ENCODE data around the gene CAMK2G. TPM values are rescaled to one million over a fixed set of nuclear protein-coding genes. Genes with fewer than 3 reads are reported as not detected.
A peak's percentile ranks its signal among the peaks of the same experiment; 100 is the strongest.

Gene CAMK2G
- total and polyA plus RNA-seq, 5 donors from 2014 or later: 4.3 to 58.8 (median 4.9) TPM

DNA sequence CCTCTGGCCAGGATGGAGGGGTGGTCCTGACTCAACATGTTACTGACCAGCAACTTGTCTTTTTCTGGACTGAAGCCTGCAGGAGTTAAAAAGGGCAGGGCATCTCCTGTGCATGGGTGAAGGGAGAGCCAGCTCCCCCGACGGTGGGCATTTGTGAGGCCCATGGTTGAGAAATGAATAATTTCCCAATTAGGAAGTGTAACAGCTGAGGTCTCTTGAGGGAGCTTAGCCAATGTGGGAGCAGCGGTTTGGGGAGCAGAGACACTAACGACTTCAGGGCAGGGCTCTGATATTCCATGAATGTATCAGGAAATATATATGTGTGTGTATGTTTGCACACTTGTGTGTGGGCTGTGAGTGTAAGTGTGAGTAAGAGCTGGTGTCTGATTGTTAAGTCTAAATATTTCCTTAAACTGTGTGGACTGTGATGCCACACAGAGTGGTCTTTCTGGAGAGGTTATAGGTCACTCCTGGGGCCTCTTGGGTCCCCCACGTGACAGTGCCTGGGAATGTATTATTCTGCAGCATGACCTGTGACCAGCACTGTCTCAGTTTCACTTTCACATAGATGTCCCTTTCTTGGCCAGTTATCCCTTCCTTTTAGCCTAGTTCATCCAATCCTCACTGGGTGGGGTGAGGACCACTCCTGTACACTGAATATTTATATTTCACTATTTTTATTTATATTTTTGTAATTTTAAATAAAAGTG lies 42.6 kb upstream of the CAMK2G start:
- H3K36me3 Mint-ChIP-seq: no peaks in the 10 kb centered on the region
- Histone ChIP-seq H3K27me3 (ENCODE audit: control insufficient read depth, insufficient read depth, low read length) (peaks cover 10% of the 10 kb centered on the region), H3K27ac (ENCODE audit: insufficient read depth, low read length, poor library complexity, severe bottlenecking) (no peak overlapping the region), H3K4me3 (ENCODE audit: low read depth, low read length) (no peak overlapping the region), H3K4me1 (ENCODE audit: control insufficient read depth, insufficient read depth, low read length, poor library complexity, severe bottlenecking) (peaks cover 12% of the 10 kb centered on the region), H3K36me3 (ENCODE audit: control insufficient read depth, insufficient read depth, low read length) (no peaks in the 10 kb centered on the region), H3K9me3 (ENCODE audit: control insufficient read depth in 2 of 2, low read length in 2 of 2) (no peaks in the 10 kb centered on the region)
- H3K9me3 Mint-ChIP-seq: peaks cover 0 to 6% (median 0%) of the 10 kb centered on the region in 7 donors
- H3K4me3 Mint-ChIP-seq: no peak overlapping the region
- peaks cover 2 to 23% (median 10%) of the 10 kb centered on the region in 4 donors for H3K4me1 Mint-ChIP-seq
- no peak for DNase-seq
- no peak overlapping the region for H3K27ac Mint-ChIP-seq
- ATAC-seq (ENCODE audit: low read depth in 2 of 2): no peak
- peaks cover 20% of the 10 kb centered on the region for H3K27me3 Mint-ChIP-seq

DNA sequence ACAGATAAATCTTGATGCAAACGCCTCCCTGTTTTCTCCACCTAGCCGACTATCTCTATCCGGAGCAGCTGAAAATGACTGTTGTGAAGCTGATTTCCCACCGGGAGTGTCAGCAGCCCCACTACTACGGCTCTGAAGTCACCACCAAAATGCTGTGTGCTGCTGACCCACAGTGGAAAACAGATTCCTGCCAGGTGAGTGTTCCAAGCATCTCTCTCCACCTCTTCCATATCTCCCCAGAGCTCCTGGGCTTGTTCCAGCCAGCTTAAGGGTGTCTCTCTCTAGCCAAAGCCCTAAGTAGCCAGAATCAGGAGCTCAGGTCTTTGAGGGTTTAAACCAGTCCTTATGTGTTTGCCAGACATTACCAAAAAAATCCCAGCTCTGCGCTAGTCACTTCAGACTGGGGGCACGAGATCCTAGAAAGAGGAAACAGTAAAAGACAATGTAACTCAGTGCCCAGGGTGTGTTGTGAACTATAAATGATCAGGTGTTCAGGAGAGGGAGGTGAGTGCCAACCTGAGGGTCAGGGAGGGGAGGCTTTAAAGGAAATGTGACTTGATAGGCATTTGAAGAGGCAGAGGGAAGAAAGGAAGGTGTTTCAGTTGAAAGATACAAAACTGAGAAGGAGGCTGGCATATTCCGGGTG lies 41.0 kb upstream of the CAMK2G start:
- DNase-seq: no peak
- peaks cover 0 to 20% (median 11%) of the 10 kb centered on the region in 4 donors for H3K4me1 Mint-ChIP-seq
- H3K36me3 ChIP-seq (ENCODE audit: control insufficient read depth, insufficient read depth, low read length): no peaks in the 10 kb centered on the region
- H3K27ac ChIP-seq (ENCODE audit: insufficient read depth, low read length, poor library complexity, severe bottlenecking): no peak overlapping the region
- peak overlapping the region in 1 of 3 donors; percentile 4 for H3K27ac Mint-ChIP-seq
- H3K4me3 ChIP-seq (ENCODE audit: low read depth, low read length): no peak overlapping the region
- H3K9me3 ChIP-seq (ENCODE audit: control insufficient read depth in 2 of 2, low read length in 2 of 2): no peaks in the 10 kb centered on the region
- no peak overlapping the region for H3K4me3 Mint-ChIP-seq
- peaks cover 32% of the 10 kb centered on the region for H3K27me3 Mint-ChIP-seq
- H3K27me3 ChIP-seq (ENCODE audit: control insufficient read depth, insufficient read depth, low read length): peaks cover 13% of the 10 kb centered on the region
- ATAC-seq (ENCODE audit: low read depth in 2 of 2): no peak
- peaks cover 21% of the 10 kb centered on the region for H3K4me1 ChIP-seq (ENCODE audit: control insufficient read depth, insufficient read depth, low read length, poor library complexity, severe bottlenecking)
- peaks cover 3% of the 10 kb centered on the region for H3K36me3 Mint-ChIP-seq
- H3K9me3 Mint-ChIP-seq: peaks cover 0 to 6% (median 0%) of the 10 kb centered on the region in 7 donors

DNA sequence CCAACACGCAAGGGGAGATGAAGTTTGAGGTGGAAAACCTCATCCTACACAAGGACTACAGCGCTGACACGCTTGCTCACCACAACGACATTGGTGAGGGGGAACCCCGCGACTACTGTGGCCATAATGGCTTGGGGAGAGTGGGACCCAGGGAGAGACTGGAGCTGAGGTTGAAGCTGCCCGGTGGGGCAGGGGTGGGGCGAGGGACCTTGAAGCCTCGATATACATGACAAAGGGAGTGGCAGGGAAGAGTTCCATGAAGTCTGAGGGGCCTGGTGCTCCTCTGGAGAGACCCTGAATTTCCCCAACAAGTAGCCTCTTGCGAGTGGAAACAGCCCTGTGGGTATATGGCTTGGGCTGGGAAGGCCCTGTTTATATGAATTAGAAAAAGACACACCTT lies 39.7 kb upstream of the CAMK2G start:
- no peaks in the 10 kb centered on the region for H3K9me3 ChIP-seq (ENCODE audit: control insufficient read depth in 2 of 2, low read length in 2 of 2)
- H3K4me3 Mint-ChIP-seq: peak overlapping the region in 1 of 4 donors; percentile 28
- H3K27me3 ChIP-seq (ENCODE audit: control insufficient read depth, insufficient read depth, low read length): peaks cover 25% of the 10 kb centered on the region
- peak overlapping the region in 1 of 3 donors; percentile 81 for H3K27ac Mint-ChIP-seq
- H3K4me1 ChIP-seq (ENCODE audit: control insufficient read depth, insufficient read depth, low read length, poor library complexity, severe bottlenecking): peaks cover 20% of the 10 kb centered on the region
- no peaks in the 10 kb centered on the region for H3K36me3 ChIP-seq (ENCODE audit: control insufficient read depth, insufficient read depth, low read length)
- H3K4me3 ChIP-seq (ENCODE audit: low read depth, low read length): no peak overlapping the region
- peaks cover 0 to 26% (median 10%) of the 10 kb centered on the region in 4 donors for H3K4me1 Mint-ChIP-seq
- H3K9me3 Mint-ChIP-seq: peaks cover 0 to 5% (median 0%) of the 10 kb centered on the region in 7 donors
- peaks cover 44% of the 10 kb centered on the region for H3K27me3 Mint-ChIP-seq
- no peak overlapping the region for H3K27ac ChIP-seq (ENCODE audit: insufficient read depth, low read length, poor library complexity, severe bottlenecking)
- DNase-seq (no peak), ATAC-seq (ENCODE audit: low read depth in 2 of 2) (no peak)
- peaks cover 3% of the 10 kb centered on the region for H3K36me3 Mint-ChIP-seq

DNA sequence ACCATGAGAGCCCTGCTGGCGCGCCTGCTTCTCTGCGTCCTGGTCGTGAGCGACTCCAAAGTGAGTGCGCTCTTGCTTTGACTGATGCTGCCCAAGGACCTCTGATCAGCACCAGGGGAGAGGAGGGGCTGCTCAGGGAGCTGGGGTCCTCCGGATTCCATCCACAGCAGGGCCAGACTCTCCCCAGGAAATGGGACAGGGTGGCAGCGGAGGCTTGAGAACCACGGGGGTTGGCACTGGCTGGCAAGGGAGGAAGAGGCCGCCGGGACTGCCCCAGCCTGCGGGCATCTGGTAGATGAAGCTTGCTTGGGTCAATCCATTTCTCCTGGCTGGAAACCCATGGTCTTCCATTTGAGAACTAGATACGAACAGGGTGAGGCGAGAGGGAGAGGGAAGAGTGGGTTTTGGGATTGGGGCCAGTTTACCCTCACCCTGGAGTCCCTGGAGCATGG lies 37.2 kb upstream of the CAMK2G start:
- H3K4me3 ChIP-seq (ENCODE audit: low read depth, low read length): no peak overlapping the region
- Mint-ChIP-seq H3K36me3 (peaks cover 3% of the 10 kb centered on the region), H3K27me3 (peaks cover 61% of the 10 kb centered on the region), H3K4me3 (peak overlapping the region in 3 of 4 donors; percentile 84 to 94 (median 86)), H3K9me3 (peaks cover 0 to 5% (median 0%) of the 10 kb centered on the region in 7 donors), H3K4me1 (peaks cover 0 to 38% (median 11%) of the 10 kb centered on the region in 4 donors), H3K27ac (no peak overlapping the region)
- H3K36me3 ChIP-seq (ENCODE audit: control insufficient read depth, insufficient read depth, low read length): no peaks in the 10 kb centered on the region
- H3K27me3 ChIP-seq (ENCODE audit: control insufficient read depth, insufficient read depth, low read length): peaks cover 29% of the 10 kb centered on the region
- H3K9me3 ChIP-seq (ENCODE audit: control insufficient read depth in 2 of 2, low read length in 2 of 2): no peaks in the 10 kb centered on the region
- DNase-seq: no peak
- H3K4me1 ChIP-seq (ENCODE audit: control insufficient read depth, insufficient read depth, low read length, poor library complexity, severe bottlenecking): peaks cover 23% of the 10 kb centered on the region
- no peak overlapping the region for H3K27ac ChIP-seq (ENCODE audit: insufficient read depth, low read length, poor library complexity, severe bottlenecking)
- ATAC-seq (ENCODE audit: low read depth in 2 of 2): no peak

DNA sequence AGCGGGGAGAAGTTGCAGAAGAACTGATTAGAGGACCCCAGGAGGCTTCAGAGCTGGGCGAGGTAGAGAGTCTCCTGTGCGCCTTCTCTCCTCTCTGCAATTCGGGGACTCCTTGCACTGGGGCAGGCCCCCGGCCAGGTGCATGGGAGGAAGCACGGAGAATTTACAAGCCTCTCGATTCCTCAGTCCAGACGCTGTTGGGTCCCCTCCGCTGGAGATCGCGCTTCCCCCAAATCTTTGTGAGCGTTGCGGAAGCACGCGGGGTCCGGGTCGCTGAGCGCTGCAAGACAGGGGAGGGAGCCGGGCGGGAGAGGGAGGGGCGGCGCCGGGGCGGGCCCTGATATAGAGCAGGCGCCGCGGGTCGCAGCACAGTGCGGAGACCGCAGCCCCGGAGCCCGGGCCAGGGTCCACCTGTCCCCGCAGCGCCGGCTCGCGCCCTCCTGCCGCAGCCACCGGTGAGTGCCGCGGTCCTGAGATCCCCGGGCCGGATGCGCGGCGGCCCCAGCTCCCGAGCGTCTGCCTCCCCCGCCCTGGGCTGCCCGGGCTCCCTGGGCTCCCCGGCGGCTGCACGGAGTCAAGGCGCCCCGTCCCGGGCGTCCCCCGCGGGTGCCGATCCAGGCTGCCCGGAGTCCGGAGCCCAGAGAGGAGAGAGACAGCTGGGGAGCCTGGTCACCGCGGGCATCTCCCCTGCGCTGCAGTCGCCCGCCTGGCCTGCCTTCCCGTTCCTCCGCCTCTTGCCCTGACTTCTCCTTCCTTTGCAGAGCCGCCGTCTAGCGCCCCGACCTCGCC lies 36.6 kb upstream of the CAMK2G start, which contains the start of gene PLAU:
Gene PLAU, plus strand, starts transcription at position 369 of the 789 bp plus-strand sequence. CDS start 424 bp downstream, outside the sequence.
- H3K4me3 Mint-ChIP-seq: peak within 1 kb of the TSS; percentile 82 to 94 (median 85)
- Histone ChIP-seq H3K27ac (ENCODE audit: insufficient read depth, low read length, poor library complexity, severe bottlenecking) (no peak within 1 kb of the TSS), H3K9me3 (ENCODE audit: control insufficient read depth in 2 of 2, low read length in 2 of 2) (no peaks in the 10 kb centered on the region), H3K4me1 (ENCODE audit: control insufficient read depth, insufficient read depth, low read length, poor library complexity, severe bottlenecking) (peaks cover 23% of the 10 kb centered on the region), H3K4me3 (ENCODE audit: low read depth, low read length) (no peak within 1 kb of the TSS), H3K27me3 (ENCODE audit: control insufficient read depth, insufficient read depth, low read length) (peaks cover 29% of the 10 kb centered on the region), H3K36me3 (ENCODE audit: control insufficient read depth, insufficient read depth, low read length) (no peaks in the 10 kb centered on the region)
- H3K27ac Mint-ChIP-seq: peak within 1 kb of the TSS in 1 of 3 donors; percentile 68
- peak; percentile 56 to 57 for ATAC-seq (ENCODE audit: low read depth in 2 of 2)
- peaks cover 3% of the 10 kb centered on the region for H3K36me3 Mint-ChIP-seq
- H3K4me1 Mint-ChIP-seq: peaks cover 0 to 38% (median 11%) of the 10 kb centered on the region in 4 donors
- peaks cover 0 to 5% (median 0%) of the 10 kb centered on the region in 7 donors for H3K9me3 Mint-ChIP-seq
- peaks cover 64% of the 10 kb centered on the region for H3K27me3 Mint-ChIP-seq
- peak; percentile 18 to 68 (median 41) for DNase-seq

DNA sequence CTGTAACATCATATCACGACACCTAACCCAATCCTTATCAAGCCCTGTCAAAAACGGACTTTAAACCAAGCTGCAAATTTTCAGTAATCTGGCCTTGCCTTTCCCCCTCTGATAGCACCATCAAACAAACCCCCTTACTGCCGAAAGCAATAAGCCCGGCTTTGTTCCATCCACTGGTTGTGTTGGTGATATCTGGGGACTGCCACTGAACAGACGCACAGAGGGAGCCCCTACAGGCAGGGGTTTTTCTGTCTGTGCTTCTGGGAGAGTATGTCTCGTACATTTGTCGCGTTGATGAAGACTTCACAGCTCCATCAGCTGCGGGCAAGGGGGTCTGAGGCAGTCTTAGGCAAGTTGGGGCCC lies 36.0 kb upstream of the CAMK2G start:
- Mint-ChIP-seq H3K4me1 (peaks cover 0 to 38% (median 11%) of the 10 kb centered on the region in 4 donors), H3K9me3 (peaks cover 0 to 2% (median 0%) of the 10 kb centered on the region in 7 donors), H3K27me3 (peaks cover 67% of the 10 kb centered on the region), H3K36me3 (peaks cover 3% of the 10 kb centered on the region), H3K4me3 (peak overlapping the region; percentile 79 to 87 (median 82)), H3K27ac (peak overlapping the region in 1 of 3 donors; percentile 68)
- DNase-seq: peak in 1 of 3 donors; percentile 51
- Histone ChIP-seq H3K9me3 (ENCODE audit: control insufficient read depth in 2 of 2, low read length in 2 of 2) (no peaks in the 10 kb centered on the region), H3K27me3 (ENCODE audit: control insufficient read depth, insufficient read depth, low read length) (peaks cover 29% of the 10 kb centered on the region), H3K36me3 (ENCODE audit: control insufficient read depth, insufficient read depth, low read length) (no peaks in the 10 kb centered on the region), H3K27ac (ENCODE audit: insufficient read depth, low read length, poor library complexity, severe bottlenecking) (no peak overlapping the region), H3K4me1 (ENCODE audit: control insufficient read depth, insufficient read depth, low read length, poor library complexity, severe bottlenecking) (peaks cover 23% of the 10 kb centered on the region), H3K4me3 (ENCODE audit: low read depth, low read length) (no peak overlapping the region)
- ATAC-seq (ENCODE audit: low read depth in 2 of 2): peak in 1 of 2 donors; percentile 17

DNA sequence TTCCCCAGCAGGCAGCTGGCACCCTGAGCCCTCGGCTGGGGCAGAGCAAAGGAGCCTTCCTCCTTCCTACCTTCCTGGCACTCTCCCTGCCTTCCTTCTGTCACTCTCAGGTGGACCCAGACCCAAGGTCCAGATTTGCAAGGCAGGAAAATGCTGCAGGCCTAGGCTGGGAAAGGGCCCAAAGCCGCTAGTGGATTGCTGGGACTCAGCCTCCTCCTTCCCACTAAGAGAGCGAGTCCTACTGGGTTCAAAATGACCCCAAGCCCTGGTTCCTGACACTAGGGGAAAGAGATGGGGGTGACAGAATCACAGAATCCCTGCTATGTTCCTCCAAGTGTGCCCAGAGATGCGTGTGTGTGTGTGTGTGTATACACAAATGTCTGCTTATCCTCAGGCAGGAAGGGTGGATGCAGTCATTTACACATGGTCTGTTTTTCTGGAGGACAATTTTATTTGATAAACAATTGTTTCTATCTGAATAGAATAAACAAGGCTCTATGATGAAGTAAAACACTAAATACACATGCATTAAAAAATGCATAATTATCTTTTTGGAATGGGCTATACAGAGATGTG lies 35.3 kb upstream of the CAMK2G start:
- no peak overlapping the region for H3K4me3 ChIP-seq (ENCODE audit: low read depth, low read length)
- H3K36me3 ChIP-seq (ENCODE audit: control insufficient read depth, insufficient read depth, low read length): no peaks in the 10 kb centered on the region
- peaks cover 23% of the 10 kb centered on the region for H3K4me1 ChIP-seq (ENCODE audit: control insufficient read depth, insufficient read depth, low read length, poor library complexity, severe bottlenecking)
- Mint-ChIP-seq H3K4me1 (peaks cover 0 to 38% (median 11%) of the 10 kb centered on the region in 4 donors), H3K4me3 (peak overlapping the region; percentile 68 to 87 (median 81)), H3K27ac (no peak overlapping the region), H3K27me3 (peaks cover 71% of the 10 kb centered on the region), H3K9me3 (peaks cover 0 to 2% (median 0%) of the 10 kb centered on the region in 7 donors), H3K36me3 (peaks cover 3% of the 10 kb centered on the region)
- no peak for DNase-seq
- no peak for ATAC-seq (ENCODE audit: low read depth in 2 of 2)
- H3K27me3 ChIP-seq (ENCODE audit: control insufficient read depth, insufficient read depth, low read length): peaks cover 27% of the 10 kb centered on the region
- H3K27ac ChIP-seq (ENCODE audit: insufficient read depth, low read length, poor library complexity, severe bottlenecking): no peak overlapping the region
- no peaks in the 10 kb centered on the region for H3K9me3 ChIP-seq (ENCODE audit: control insufficient read depth in 2 of 2, low read length in 2 of 2)

Measured in CD4-positive, CD25-positive, alpha-beta regulatory T cell (primary cell).